HepG2 (cell line): ENCODE results near the gene AKAP8L. TPM values are rescaled to one million over a fixed set of nuclear protein-coding genes. Genes with fewer than 3 reads are reported as not detected.
"Not testable (repeated sequence)": the region's sequence is repeated elsewhere in the genome, so short reads cannot be mapped to it uniquely, and the experiment has no call there.

ENCODE experiments used
- ATAC-seq: fragments of 200-7000 bp; cut with Tn5 transposase; 3 replicates; pipeline ENCODE4 v1.9.1; 2020; ENCODE audit warnings: mild to moderate bottlenecking, moderate library complexity
- BruUV-seq: library from RNA; stranded (reverse); fragments of 400-500 nt; replicated peaks from 2 replicates; lab custom pipeline; 2021; lab: Mats Ljungman, UMichigan
- CTCF ChIA-PET: fragments of 300-600 bp; formaldehyde crosslinking; extraction: SDS; loops from one replicate; lab custom pipeline; 2021; ENCODE audit warnings: low total read pairs, inconsistent platforms, low intra/inter-chr PET ratio; lab: Yijun Ruan, JAX
- POLR2A ChIA-PET: fragments of 350-600 bp; sonication (Branson Sonifier 250); formaldehyde crosslinking; loops from one replicate; lab custom pipeline; 2020; ENCODE audit warnings: antibody characterized with exemption, inconsistent platforms; lab: Yijun Ruan, JAX
- DNase-seq: peaks from one replicate; pipeline ENCODE4 v3.0.0-alpha.2; 2015; ENCODE audit warnings: low spot score
- FAIRE-seq: peaks from 3 replicates; lab custom pipeline; 2011; peaks lifted over from hg19 to GRCh38; lab: Jason Lieb, UNC
- H2AFZ ChIP-seq: one replicate; pipeline ENCODE4 v1.6.1; 2011; ENCODE audit warnings: low read length, inconsistent platforms
- H3K27ac ChIP-seq: fragments of 300-600 bp; 3 replicates; pipeline ENCODE4 v1.8.0; 2011; ENCODE audit warnings: mixed run types, mild to moderate bottlenecking, mixed read lengths, low read length, inconsistent platforms; ENCODE audit not compliant: insufficient read depth; ENCODE audit errors: extremely low read length
- H3K27me3 ChIP-seq, 2 experiments: fragments of 200-600 bp in 1 of 2; 2 replicates in 1 of 2; 3 replicates in 1 of 2; pipeline versions ENCODE4 v1.6.0 to v1.8.0; 2011; ENCODE audit warnings: low read length in 2 of 2, mild to moderate bottlenecking in 2 of 2, moderate library complexity in 2 of 2, inconsistent platforms in 1 of 2; ENCODE audit not compliant: insufficient read depth in 2 of 2, control insufficient read depth in 1 of 2
- H3K36me3 ChIP-seq, 2 experiments: fragments of 200-600 bp in 1 of 2; replicated peaks in 1 of 2; 2 replicates in 1 of 2; 3 replicates in 1 of 2; pipeline versions ENCODE4 v1.5.1 to v1.8.0; 2011; ENCODE audit warnings: low read length in 2 of 2, inconsistent platforms in 1 of 2; ENCODE audit not compliant: insufficient read depth in 2 of 2, control insufficient read depth in 1 of 2
- H3K4me1 ChIP-seq: 2 replicates; pipeline ENCODE4 v1.5.1; 2012; ENCODE audit warnings: low read length, inconsistent platforms; ENCODE audit not compliant: insufficient read depth
- H3K4me2 ChIP-seq: 2 replicates; pipeline ENCODE4 v1.6.0; 2011; ENCODE audit warnings: low read depth, low read length, inconsistent platforms
- H3K4me3 ChIP-seq, 3 experiments: fragments of 200-600 bp in 1 of 3; sonication (generic), shearing (Covaris generic) in 1 of 3; replicated peaks in 1 of 3; 2 replicates each; pipeline ENCODE4 v1.5.1; 2011 to 2016; ENCODE audit warnings: low read length in 3 of 3, inconsistent platforms in 2 of 3, low read depth in 2 of 3, mild to moderate bottlenecking in 2 of 3, control low read depth in 1 of 3, mixed read lengths in 1 of 3; ENCODE audit not compliant: insufficient read depth in 1 of 3
- H3K79me2 ChIP-seq: one replicate; pipeline ENCODE4 v1.6.1; 2011; ENCODE audit warnings: low read length, inconsistent platforms; ENCODE audit not compliant: insufficient read depth
- H3K9ac ChIP-seq: 2 replicates; pipeline ENCODE4 v1.6.0; 2011; ENCODE audit warnings: mild to moderate bottlenecking, low read depth, low read length, inconsistent platforms; ENCODE audit not compliant: insufficient read depth
- H3K9me3 ChIP-seq: 2 replicates; pipeline ENCODE4 v1.5.1; 2012; ENCODE audit warnings: mild to moderate bottlenecking, low read length
- H4K20me1 ChIP-seq: 2 replicates; pipeline ENCODE4 v1.6.0; 2011; ENCODE audit warnings: inconsistent platforms, mild to moderate bottlenecking, low read length, moderate library complexity; ENCODE audit not compliant: insufficient read depth
- SKI ChIP-seq: fragments of 450-650 bp; IDR thresholded peaks from one replicate; pipeline ENCODE4 v1.6.1; 2018; ENCODE audit warnings: mild to moderate bottlenecking; ENCODE audit not compliant: partially characterized antibody
- ZNF121 ChIP-seq: sonication (generic); formaldehyde crosslinking; IDR thresholded peaks from 2 replicates; pipeline ENCODE4 v1.5.0; 2020; ENCODE audit warnings: mild to moderate bottlenecking, missing genetic modification reagents
- WGBS: methylation state at CpG from one replicate; pipeline ENCODE4 v1.1.6; 2017; ENCODE audit warnings: low lambda C conversion rate; 5-methylcytosine and 5-hydroxymethylcytosine counted together
- in situ Hi-C: cut with HindIII; loops from 2 replicates; pipeline ENCODE4 v1.10.0; 2017; ENCODE audit warnings: low pct_unique_long_range_greater_than_20kb; ENCODE audit not compliant: extremely low pct_ligation_motif_present
- intact Hi-C: fragments of 100-400 bp; cut with micrococcal nuclease; formaldehyde crosslinking; loops from one replicate; pipeline ENCODE4 v1.10.0; 2022; ENCODE audit not compliant: unreplicated experiment
- polyA plus RNA-seq, 8 experiments: library from polyadenylated mRNA; depleted of rRNA in 3 of 8; stranded (reverse) in 7 of 8; unstranded in 1 of 8; fragments of >200 nt; fragmentation: Illumina TruSeq in 4 of 8; extraction: Trizol in 4 of 8; gene quantifications; 2 replicates each; pipeline versions ENCODE4 v1.2.1 to v1.2.3, GENCODE V29; 2011 to 2016; ENCODE audit warnings: low read depth in 4 of 8, missing spikeins in 1 of 8, mixed read lengths in 1 of 8; ENCODE audit not compliant: insufficient read depth in 1 of 8
- total RNA-seq, 5 experiments: library from RNA; depleted of rRNA; stranded (reverse); fragments of >200 nt; fragmentation: Illumina TruSeq; extraction: Trizol; gene quantifications; 2 replicates each; pipeline ENCODE4 v1.2.3, GENCODE V29; 2016; ENCODE audit warnings: low read depth in 1 of 5

The AKAP8L gene
- total and polyA plus RNA-seq, 2 of the 13 experiments (the other 11 are each of a cell fraction or from before 2014, with no cell fraction given): 48.2 to 49.6 TPM

DNA sequence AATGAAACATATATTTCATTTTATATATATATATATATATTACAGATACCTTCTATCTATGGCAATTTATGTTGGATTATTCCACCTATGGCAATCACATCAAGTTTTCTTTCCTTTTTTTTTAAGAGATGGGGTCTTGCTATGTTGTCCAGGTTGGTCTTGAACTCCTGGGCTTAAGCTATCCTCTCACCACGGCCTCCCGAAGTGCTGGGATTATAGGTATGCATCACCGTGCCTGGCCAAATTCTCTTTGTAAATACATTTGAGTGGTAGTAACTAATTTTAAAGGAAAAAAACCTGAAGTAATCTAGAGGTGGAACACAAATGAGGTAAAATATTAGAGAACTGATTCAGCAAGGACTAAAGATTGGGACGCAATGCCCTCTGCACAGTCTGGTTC is 64.9 kb downstream of the AKAP8L start:
- TF ChIP-seq SKI: no peak
- peak; percentile 65; the same call in 1 of the 2 replicates for TF ChIP-seq ZNF121 (CRISPR knock-in tag)
- TF ChIP-seq, all 625 proteins: peak for 1
- BruUV-seq: no TSS peak

DNA sequence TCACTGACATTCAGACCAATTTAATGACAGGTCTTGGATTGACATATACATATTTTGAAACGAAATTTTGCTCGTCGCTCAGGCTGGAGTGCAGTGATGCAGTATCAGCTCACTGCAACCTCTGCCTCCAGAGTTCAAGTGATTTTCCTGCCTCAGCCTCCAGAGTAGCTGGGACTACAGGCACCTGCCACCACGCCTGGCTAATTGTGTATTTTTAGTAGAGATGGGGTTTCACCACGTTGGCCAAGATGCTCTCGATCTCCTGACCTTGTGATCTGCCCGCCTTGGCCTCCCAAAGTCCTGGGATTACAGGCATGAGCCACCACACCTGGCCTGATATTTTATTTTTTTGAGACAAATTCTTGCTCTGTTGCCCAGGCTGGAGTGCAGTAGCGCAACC is 66.3 kb downstream of the AKAP8L start:
- H3K9me3 ChIP-seq, H3K4me2 ChIP-seq, H3K9ac ChIP-seq, BruUV-seq, H3K27ac ChIP-seq, FAIRE-seq, H3K79me2 ChIP-seq, ATAC-seq, H2AFZ ChIP-seq, in situ Hi-C loops, H3K4me1 ChIP-seq, H3K27me3 ChIP-seq, H4K20me1 ChIP-seq, intact Hi-C loops, DNase-seq, POLR2A ChIA-PET, H3K4me3 ChIP-seq, CTCF ChIA-PET: not testable (repeated sequence)
- peaks cover 11 to 23% of the 10 kb centered on the region in 2 experiments; a peak in 4 of 5 replicates for H3K36me3 ChIP-seq
- over 99% methylated on average over 8 of the region's 8 CpGs for WGBS

More for the DNA sequence above, 64.9 kb downstream of the AKAP8L start:
- Histone ChIP-seq H3K4me1 (no peaks in the 10 kb centered on the region), H3K4me2 (no peak overlapping the region), H3K27ac (no peak overlapping the region), H3K9ac (no peak overlapping the region), H3K79me2 (no peaks in the 10 kb centered on the region), H4K20me1 (no peaks in the 10 kb centered on the region), H3K4me3 (no peak overlapping the region), H3K9me3 (no peaks in the 10 kb centered on the region), H3K36me3 (peaks cover 21 to 35% of the 10 kb centered on the region in 2 experiments), H3K27me3 (no peaks in the 10 kb centered on the region), H2AFZ (no peak overlapping the region)
- intact Hi-C loops: no loop called here
- in situ Hi-C loops: no loop called here
- 72% methylated on average over 4 of the region's 4 CpGs for WGBS
- no peak for DNase-seq
- ChIA-PET POLR2A (no interaction called here), CTCF (no interaction called here)
- no peak for ATAC-seq
- no peak for FAIRE-seq
